Smooth muscle cell (in vitro differentiated cells): Measurements from ENCODE around the gene KMT5B. TPM values are rescaled to one million over a fixed set of nuclear protein-coding genes. Genes with fewer than 3 reads are reported as not detected.

Source experiments
- DNase-seq: peaks from one replicate; lab custom pipeline; 2025; ENCODE audit not compliant: unreplicated experiment; lab: John Stamatoyannopoulos, UW
- H2AFZ ChIP-seq: fragments of 200-600 bp; sonication (generic); 2 replicates; pipeline ENCODE4 v1.6.0; 2016; ENCODE audit warnings: antibody characterized with exemption, low read depth, mild to moderate bottlenecking
- H3F3A ChIP-seq: fragments of 200-600 bp; sonication (generic); 2 replicates; pipeline ENCODE4 v1.6.0; 2017; ENCODE audit warnings: antibody characterized with exemption, low read depth
- H3K27ac ChIP-seq: fragments of 200-600 bp; sonication (generic); 2 replicates; pipeline ENCODE4 v1.5.1; 2016; ENCODE audit warnings: low read depth, mild to moderate bottlenecking
- H3K27me3 ChIP-seq: fragments of 200-600 bp; sonication (generic); 2 replicates; pipeline ENCODE4 v1.6.1; 2016; ENCODE audit warnings: low read depth, mild to moderate bottlenecking
- H3K36me3 ChIP-seq: fragments of 200-600 bp; sonication (generic); 2 replicates; pipeline ENCODE4 v1.5.1; 2016; ENCODE audit warnings: low read depth
- H3K4me1 ChIP-seq: fragments of 200-600 bp; sonication (generic); 2 replicates; pipeline ENCODE4 v1.5.1; 2016; ENCODE audit warnings: low read depth
- H3K4me2 ChIP-seq: fragments of 200-600 bp; sonication (generic); 2 replicates; pipeline ENCODE4 v1.6.0; 2016; ENCODE audit warnings: mild to moderate bottlenecking
- H3K4me3 ChIP-seq: fragments of 200-600 bp; sonication (generic); 2 replicates; pipeline ENCODE4 v1.5.1; 2016; ENCODE audit warnings: mild to moderate bottlenecking
- H3K79me2 ChIP-seq: fragments of 200-600 bp; sonication (generic); 2 replicates; pipeline ENCODE4 v1.6.0; 2016; ENCODE audit warnings: low read depth, mild to moderate bottlenecking
- H3K9ac ChIP-seq: fragments of 200-600 bp; sonication (generic); 2 replicates; pipeline ENCODE4 v1.6.0; 2016; ENCODE audit warnings: low read depth
- H3K9me3 ChIP-seq: fragments of 200-600 bp; sonication (generic); replicated peaks from 2 replicates; pipeline ENCODE4 v1.5.1; 2016; ENCODE audit warnings: low read depth
- H4K20me1 ChIP-seq: fragments of 200-600 bp; sonication (generic); 2 replicates; pipeline ENCODE4 v1.6.0; 2016; ENCODE audit warnings: low read depth
- WGBS: methylation state at CpG from one replicate; pipeline ENCODE4 v1.1.7; 2016; ENCODE audit warnings: low lambda C conversion rate; 5-methylcytosine and 5-hydroxymethylcytosine counted together
- polyA plus RNA-seq: library from polyadenylated mRNA; unstranded; fragments of >200 nt; fragmentation: Nextera tagmentation; extraction: Ambion mirVana; gene quantifications from 2 replicates; pipeline ENCODE4 v1.2.1, GENCODE V29; 2016
- total RNA-seq: library from RNA; depleted of rRNA; stranded (reverse); fragments of >200 nt; gene quantifications from 2 replicates; pipeline ENCODE4 v1.2.3, GENCODE V29; 2014
- TF ChIP-seq, protein P1 (sequence below): fragments of 200-600 bp; sonication (generic); IDR thresholded peaks from 2 replicates; pipeline ENCODE4 v1.5.1; 2017; ENCODE audit warnings: borderline replicate concordance, mild to moderate bottlenecking, antibody characterized with exemption; ENCODE audit not compliant: insufficient read depth, poor library complexity, severe bottlenecking

The KMT5B gene
- total and polyA plus RNA-seq, 2 experiments from 2014 or later = 32.1 to 35.0 TPM

DNA sequence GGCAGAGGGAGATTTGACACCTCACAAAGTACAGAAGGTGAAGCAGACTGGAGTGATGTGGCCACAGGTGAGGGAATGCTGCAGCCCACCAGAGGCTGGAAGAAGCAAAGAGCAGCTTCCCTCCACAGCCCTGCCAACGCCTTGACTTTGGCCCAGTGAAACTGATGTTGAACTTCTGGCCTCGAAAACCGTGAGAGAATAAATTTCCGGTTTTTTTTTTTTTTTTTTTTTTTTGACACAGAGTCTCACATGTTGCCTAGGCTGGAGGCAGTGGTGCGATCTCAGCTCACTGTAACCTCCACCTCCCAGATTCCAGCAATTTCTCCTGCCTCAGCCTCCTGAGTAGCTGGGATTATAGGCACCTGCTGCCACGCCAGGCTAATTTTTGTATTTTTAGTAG is 8.7 kb downstream of the KMT5B start:
- peaks cover 100% of the 10 kb centered on the region for H4K20me1 ChIP-seq
- no peak overlapping the region for H3K4me2 ChIP-seq
- 90% methylated on average over 6 of the region's 6 CpGs for WGBS
- peaks cover 99% of the 10 kb centered on the region for H3K79me2 ChIP-seq
- no peak overlapping the region for H3K27ac ChIP-seq
- TF ChIP-seq, protein P1, sequence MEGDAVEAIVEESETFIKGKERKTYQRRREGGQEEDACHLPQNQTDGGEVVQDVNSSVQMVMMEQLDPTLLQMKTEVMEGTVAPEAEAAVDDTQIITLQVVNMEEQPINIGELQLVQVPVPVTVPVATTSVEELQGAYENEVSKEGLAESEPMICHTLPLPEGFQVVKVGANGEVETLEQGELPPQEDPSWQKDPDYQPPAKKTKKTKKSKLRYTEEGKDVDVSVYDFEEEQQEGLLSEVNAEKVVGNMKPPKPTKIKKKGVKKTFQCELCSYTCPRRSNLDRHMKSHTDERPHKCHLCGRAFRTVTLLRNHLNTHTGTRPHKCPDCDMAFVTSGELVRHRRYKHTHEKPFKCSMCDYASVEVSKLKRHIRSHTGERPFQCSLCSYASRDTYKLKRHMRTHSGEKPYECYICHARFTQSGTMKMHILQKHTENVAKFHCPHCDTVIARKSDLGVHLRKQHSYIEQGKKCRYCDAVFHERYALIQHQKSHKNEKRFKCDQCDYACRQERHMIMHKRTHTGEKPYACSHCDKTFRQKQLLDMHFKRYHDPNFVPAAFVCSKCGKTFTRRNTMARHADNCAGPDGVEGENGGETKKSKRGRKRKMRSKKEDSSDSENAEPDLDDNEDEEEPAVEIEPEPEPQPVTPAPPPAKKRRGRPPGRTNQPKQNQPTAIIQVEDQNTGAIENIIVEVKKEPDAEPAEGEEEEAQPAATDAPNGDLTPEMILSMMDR = no peak
- H3K27me3 ChIP-seq = no peaks in the 10 kb centered on the region
- no peak overlapping the region for H3K4me3 ChIP-seq
- no peak for DNase-seq
- peaks cover 11% of the 10 kb centered on the region for H3F3A ChIP-seq
- H3K9ac ChIP-seq = no peak overlapping the region
- peaks cover 11% of the 10 kb centered on the region for H3K4me1 ChIP-seq
- H3K9me3 ChIP-seq = no peaks in the 10 kb centered on the region
- no peaks in the 10 kb centered on the region for H3K36me3 ChIP-seq
- no peak overlapping the region for H2AFZ ChIP-seq

DNA sequence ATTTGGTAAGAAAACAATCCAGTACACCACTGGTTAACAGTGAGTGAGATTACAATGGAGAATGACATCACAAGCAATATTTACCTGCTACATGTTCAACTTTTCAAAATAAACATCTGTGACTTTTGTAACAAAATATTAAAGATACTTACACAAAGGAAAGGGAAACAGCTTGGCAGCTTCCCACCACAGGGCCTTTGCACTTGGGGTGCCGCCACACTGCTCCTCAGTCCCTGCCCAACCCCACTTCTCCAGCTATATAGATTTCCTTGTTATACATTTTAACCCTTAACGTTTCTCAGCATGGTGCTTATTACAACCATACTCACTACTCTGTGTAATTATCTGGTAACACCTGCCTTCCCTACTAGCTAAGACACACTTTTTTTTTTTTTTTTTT is 10.9 kb downstream of the KMT5B start:
- DNase-seq = no peak
- peaks cover 100% of the 10 kb centered on the region for H3K79me2 ChIP-seq
- H4K20me1 ChIP-seq = peaks cover 100% of the 10 kb centered on the region
- H3K27me3 ChIP-seq = no peaks in the 10 kb centered on the region
- WGBS = 93% methylated on average over 2 of the region's 2 CpGs
- H3K36me3 ChIP-seq = no peaks in the 10 kb centered on the region
- H3K4me1 ChIP-seq = peaks cover 9% of the 10 kb centered on the region
- H3K4me3 ChIP-seq = no peak overlapping the region
- peaks cover 11% of the 10 kb centered on the region for H3F3A ChIP-seq
- no peak overlapping the region for H2AFZ ChIP-seq
- H3K27ac ChIP-seq = no peak overlapping the region
- no peaks in the 10 kb centered on the region for H3K9me3 ChIP-seq
- no peak overlapping the region for H3K4me2 ChIP-seq
- H3K9ac ChIP-seq = no peak overlapping the region
- TF ChIP-seq, protein P1 = no peak

DNA sequence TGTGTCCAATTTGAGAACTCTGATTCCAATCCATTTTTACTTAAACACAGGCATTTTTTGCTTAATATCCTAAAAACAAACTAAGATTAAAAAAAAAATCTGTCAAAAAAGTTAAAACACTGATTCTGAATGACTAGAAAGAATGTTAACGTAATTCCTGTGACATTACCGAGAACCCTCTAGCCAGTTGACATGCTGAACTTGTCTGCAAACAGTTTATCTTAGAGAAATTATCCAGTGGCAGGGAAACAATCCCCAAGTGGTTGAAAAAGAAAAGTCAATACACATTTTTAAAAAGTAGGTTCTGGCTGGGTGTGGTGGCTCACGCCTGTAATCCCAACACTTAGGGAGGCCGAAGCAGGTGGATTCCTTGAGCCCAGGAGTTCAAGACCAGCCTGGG is 11.6 kb downstream of the KMT5B start:
- 85% methylated on average over 4 of the region's 4 CpGs for WGBS
- H3K36me3 ChIP-seq = no peaks in the 10 kb centered on the region
- peaks cover 9% of the 10 kb centered on the region for H3K4me1 ChIP-seq
- no peak overlapping the region for H2AFZ ChIP-seq
- TF ChIP-seq, protein P1 = no peak
- peaks cover 100% of the 10 kb centered on the region for H4K20me1 ChIP-seq
- no peak overlapping the region for H3K4me2 ChIP-seq
- H3K9me3 ChIP-seq = no peaks in the 10 kb centered on the region
- H3F3A ChIP-seq = peaks cover 11% of the 10 kb centered on the region
- H3K27me3 ChIP-seq = no peaks in the 10 kb centered on the region
- H3K4me3 ChIP-seq = no peak overlapping the region
- peaks cover 100% of the 10 kb centered on the region for H3K79me2 ChIP-seq
- no peak overlapping the region for H3K9ac ChIP-seq
- H3K27ac ChIP-seq = peak overlapping the region; percentile 12
- DNase-seq = no peak

DNA sequence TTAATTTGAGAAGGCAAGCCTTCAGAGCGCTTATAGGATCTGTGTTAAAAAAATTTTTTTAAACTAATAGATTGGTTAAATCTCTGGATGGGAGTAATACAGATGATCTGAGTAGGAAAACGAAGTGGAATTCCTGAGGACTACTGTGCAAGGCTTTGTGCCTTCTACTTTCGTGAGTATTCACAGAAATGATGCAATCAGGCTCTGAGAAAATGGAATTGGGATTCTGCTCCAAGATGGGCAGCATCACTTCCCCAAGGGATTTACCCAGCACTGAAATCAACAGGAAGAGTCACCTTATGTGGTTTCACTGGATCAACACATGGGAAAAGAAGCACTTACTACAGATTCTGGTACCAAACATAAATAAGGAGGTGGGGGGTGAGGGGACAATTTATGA is 12.5 kb downstream of the KMT5B start:
- H3K9me3 ChIP-seq = no peaks in the 10 kb centered on the region
- 49% methylated on average over 3 of the region's 3 CpGs for WGBS
- no peaks in the 10 kb centered on the region for H3K36me3 ChIP-seq
- no peak overlapping the region for H2AFZ ChIP-seq
- TF ChIP-seq, protein P1 = no peak
- H3K4me2 ChIP-seq = peak overlapping the region; percentile 37
- peaks cover 100% of the 10 kb centered on the region for H3K79me2 ChIP-seq
- no peaks in the 10 kb centered on the region for H3K27me3 ChIP-seq
- DNase-seq = no peak
- H3K4me3 ChIP-seq = no peak overlapping the region
- peaks cover 9% of the 10 kb centered on the region for H3K4me1 ChIP-seq
- H3F3A ChIP-seq = peaks cover 11% of the 10 kb centered on the region
- peaks cover 100% of the 10 kb centered on the region for H4K20me1 ChIP-seq
- H3K27ac ChIP-seq = peak overlapping the region; percentile 12
- H3K9ac ChIP-seq = no peak overlapping the region
